GM06990 (cell line): ENCODE results near the gene PFAS.

Experiments used
- DNase-seq: peaks from one replicate; pipeline ENCODE4 v3.0.0-alpha.2; 2011; ENCODE audit not compliant: insufficient read length; ENCODE audit errors: extremely low read depth
- H3K27me3 ChIP-seq: replicated peaks from 2 replicates; pipeline ENCODE4 v1.6.0; 2011; ENCODE audit warnings: low read length; ENCODE audit not compliant: control insufficient read depth, insufficient read depth
- H3K36me3 ChIP-seq: 2 replicates; pipeline ENCODE4 v1.5.1; 2011; ENCODE audit warnings: low read length; ENCODE audit not compliant: control insufficient read depth, insufficient read depth
- H3K4me3 ChIP-seq: replicated peaks from 2 replicates; pipeline ENCODE4 v1.5.1; 2011; ENCODE audit warnings: low read depth, mild to moderate bottlenecking, control low read depth, low read length
- CTCF ChIP-seq: IDR thresholded peaks from 2 replicates; pipeline ENCODE4 v1.5.1; 2011; ENCODE audit warnings: low read length, control low read depth, mild to moderate bottlenecking, inconsistent platforms; ENCODE audit not compliant: insufficient read depth, poor library complexity, severe bottlenecking

The PFAS gene

GRCh38 chr17:8300627-8301242, 51.6 kb downstream of the PFAS start:
- DNase-seq, result no peak
- Histone ChIP-seq H3K27me3 (no peaks in the 10 kb centered on the region), H3K4me3 (no peak overlapping the region), H3K36me3 (no peaks in the 10 kb centered on the region)
- peak; percentile 85 for TF ChIP-seq CTCF

GRCh38 chr17:8310601-8311123, 61.6 kb downstream of the PFAS start:
- no peak overlapping the region for H3K4me3 ChIP-seq
- no peaks in the 10 kb centered on the region for H3K36me3 ChIP-seq
- no peak for DNase-seq
- TF ChIP-seq CTCF, result no peak
- no peaks in the 10 kb centered on the region; the same call in none of the 2 replicates for H3K27me3 ChIP-seq

- Histone ChIP-seq H3K36me3 (no peaks in the 10 kb centered on the region), H3K27me3 (no peaks in the 10 kb centered on the region; the same call in none of the 2 replicates), H3K4me3 (no peak overlapping the region)
- no peak for DNase-seq
- TF ChIP-seq CTCF, result no peak
These were observed 62.2 kb downstream of the PFAS start for GRCh38 chr17:8311131-8311790.

DNA sequence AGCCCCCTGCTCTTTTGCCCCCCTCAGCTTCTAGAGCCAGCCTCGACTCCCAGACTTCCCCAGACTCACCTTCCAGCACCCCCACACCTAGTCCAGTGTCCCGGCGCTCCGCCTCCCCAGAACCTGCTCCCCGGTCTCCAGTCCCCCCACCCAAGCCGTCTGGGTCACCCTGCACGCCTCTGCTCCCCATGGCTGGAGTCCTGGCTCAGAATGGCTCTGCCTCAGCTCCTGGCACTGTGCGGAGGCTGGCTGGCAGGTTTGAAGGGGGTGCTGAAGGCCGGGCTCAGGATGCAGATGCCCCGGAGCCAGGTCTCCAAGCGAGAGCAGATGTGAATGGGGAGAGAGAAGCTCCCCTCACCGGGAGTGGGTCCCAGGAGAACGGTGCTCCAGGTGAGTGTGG, 63.2 kb downstream of the PFAS start:
- H3K36me3 ChIP-seq, result no peaks in the 10 kb centered on the region
- DNase-seq, result no peak
- no peak overlapping the region for H3K4me3 ChIP-seq
- no peak for TF ChIP-seq CTCF
- no peaks in the 10 kb centered on the region; the same call in none of the 2 replicates for H3K27me3 ChIP-seq

- TF ChIP-seq CTCF, result no peak
- no peak for DNase-seq
- Histone ChIP-seq H3K4me3 (no peak overlapping the region), H3K27me3 (no peaks in the 10 kb centered on the region; the same call in none of the 2 replicates), H3K36me3 (no peaks in the 10 kb centered on the region)
These were observed 63.9 kb downstream of the PFAS start for GRCh38 chr17:8312726-8313600.
